ENCODE measurements around the gene PRKCE.

Gene PRKCE

GRCh38 chr2:45982096-45982495, 330.6 kb downstream of the PRKCE start:
- H3K27ac ChIP-seq = no peak overlapping the region
- no peak overlapping the region for H3K4me3 ChIP-seq

GRCh38 chr2:45983213-45983612, 331.7 kb downstream of the PRKCE start:
- no peak overlapping the region for H3K4me3 ChIP-seq

GRCh38 chr2:45984366-45984765, 332.9 kb downstream of the PRKCE start:
- Histone ChIP-seq H3K27ac (no peak overlapping the region), H3K4me3 (no peak overlapping the region)

More at GRCh38 chr2:45983213-45983612, 331.7 kb downstream of the PRKCE start:
- H3K27ac ChIP-seq = no peak overlapping the region

GRCh38 chr2:45984896-45985473, 333.5 kb downstream of the PRKCE start:
- no peak overlapping the region for H3K27ac ChIP-seq
- no peak overlapping the region for H3K4me3 ChIP-seq

- Histone ChIP-seq H3K27ac (peak overlapping the region in 1 of 21 experiments; percentile 6), H3K4me3 (no peak overlapping the region)
Observed at GRCh38 chr2:45986509-45986908, 335.0 kb downstream of the PRKCE start.

- Histone ChIP-seq H3K27ac (no peak overlapping the region), H3K4me3 (no peak overlapping the region)
Observed at GRCh38 chr2:45987856-45988255, 336.4 kb downstream of the PRKCE start.

GRCh38 chr2:45988879-45989278, 337.4 kb downstream of the PRKCE start:
- no peak overlapping the region for H3K4me3 ChIP-seq
- no peak overlapping the region for H3K27ac ChIP-seq

GRCh38 chr2:45990131-45990530, 338.7 kb downstream of the PRKCE start:
- Histone ChIP-seq H3K4me3 (no peak overlapping the region), H3K27ac (no peak overlapping the region)

- H3K4me3 ChIP-seq = no peak overlapping the region
- H3K27ac ChIP-seq = peak overlapping the region in 14 of 21 experiments; percentile 10 to 72 (median 58)
Observed at GRCh38 chr2:45992021-45992740, 340.7 kb downstream of the PRKCE start.

- Histone ChIP-seq H3K4me3 (no peak overlapping the region), H3K27ac (peak overlapping the region in 15 of 21 experiments; percentile 10 to 72 (median 59))
Observed at GRCh38 chr2:45992741-45993475, 341.4 kb downstream of the PRKCE start.

- Histone ChIP-seq H3K4me3 (no peak overlapping the region), H3K27ac (peak overlapping the region in 6 of 21 experiments; percentile 35 to 69 (median 60))
Observed at GRCh38 chr2:45993476-45993991, 342.1 kb downstream of the PRKCE start.

- Histone ChIP-seq H3K4me3 (no peak overlapping the region), H3K27ac (peak overlapping the region in 1 of 21 experiments; percentile 35)
Observed at GRCh38 chr2:45994060-45994459, 342.6 kb downstream of the PRKCE start.

GRCh38 chr2:46000660-46001059, 349.2 kb downstream of the PRKCE start:
- Histone ChIP-seq H3K27ac (no peak overlapping the region), H3K4me3 (no peak overlapping the region)

GRCh38 chr2:46001290-46001689, 349.8 kb downstream of the PRKCE start:
- Histone ChIP-seq H3K27ac (no peak overlapping the region), H3K4me3 (no peak overlapping the region)

- peak overlapping the region in 1 of 21 experiments; percentile 6 for H3K27ac ChIP-seq
- no peak overlapping the region for H3K4me3 ChIP-seq
Observed at GRCh38 chr2:46001741-46002506, 350.4 kb downstream of the PRKCE start.

- no peak overlapping the region for H3K4me3 ChIP-seq
- no peak overlapping the region for H3K27ac ChIP-seq
Observed at GRCh38 chr2:46002507-46002883, 351.0 kb downstream of the PRKCE start.

- no peak overlapping the region for H3K4me3 ChIP-seq
- H3K27ac ChIP-seq = no peak overlapping the region
Observed at GRCh38 chr2:46002947-46003346, 351.5 kb downstream of the PRKCE start.

GRCh38 chr2:46003903-46004473, 352.5 kb downstream of the PRKCE start:
- no peak overlapping the region for H3K27ac ChIP-seq
- no peak overlapping the region for H3K4me3 ChIP-seq

- no peak overlapping the region for H3K4me3 ChIP-seq
- H3K27ac ChIP-seq = no peak overlapping the region
Observed at GRCh38 chr2:46006473-46007025, 355.1 kb downstream of the PRKCE start.
